Activated CD4-positive, alpha-beta T cell treated with anti-CD3 and anti-CD28 coated beads for 1 hour (primary cell): ENCODE data around the gene POP5.

Experiments
- DNase-seq: peaks from one replicate; pipeline ENCODE4 v3.0.0-alpha.2; 2020

The POP5 gene

GRCh38 chr12:120588948-120589930 is 8.0 kb upstream of the POP5 start:
- no peak for DNase-seq

- no peak for DNase-seq
These were observed 7.2 kb upstream of the POP5 start for GRCh38 chr12:120588371-120588770.

GRCh38 chr12:120586860-120587259 is 5.7 kb upstream of the POP5 start:
- DNase-seq: no peak

- no peak for DNase-seq
These were observed 5.0 kb upstream of the POP5 start for GRCh38 chr12:120586206-120586605.

GRCh38 chr12:120584343-120585149 is 3.3 kb upstream of the POP5 start:
- DNase-seq: peak; percentile 36

- DNase-seq: peak; percentile 75
These were observed 2.4 kb upstream of the POP5 start for GRCh38 chr12:120583478-120584030.

GRCh38 chr12:120581998-120582397 is 796 bp upstream of the POP5 start:
- DNase-seq: no peak

GRCh38 chr12:120579179-120579578 is 2.0 kb downstream of the POP5 start:
- no peak for DNase-seq

- no peak for DNase-seq
These were observed 7.1 kb downstream of the POP5 start for GRCh38 chr12:120574106-120574505.

GRCh38 chr12:120573560-120573959 is 7.6 kb downstream of the POP5 start:
- no peak for DNase-seq

- no peak for DNase-seq
These were observed 9.9 kb downstream of the POP5 start for GRCh38 chr12:120571299-120571698.

GRCh38 chr12:120563495-120563894 is 17.7 kb downstream of the POP5 start:
- no peak for DNase-seq

- DNase-seq: no peak
These were observed 18.3 kb downstream of the POP5 start for GRCh38 chr12:120562906-120563305.

GRCh38 chr12:120557589-120557988 is 23.6 kb downstream of the POP5 start:
- no peak for DNase-seq

- no peak for DNase-seq
These were observed 26.5 kb downstream of the POP5 start for GRCh38 chr12:120554678-120555077.

GRCh38 chr12:120546050-120546386 is 35.2 kb downstream of the POP5 start:
- DNase-seq: no peak

- DNase-seq: no peak
These were observed 36.5 kb downstream of the POP5 start for GRCh38 chr12:120544691-120545090.

GRCh38 chr12:120542166-120542565 is 39.0 kb downstream of the POP5 start:
- no peak for DNase-seq

- no peak for DNase-seq
These were observed 40.8 kb downstream of the POP5 start for GRCh38 chr12:120540445-120540844.

GRCh38 chr12:120539303-120539702 is 41.9 kb downstream of the POP5 start:
- DNase-seq: no peak

GRCh38 chr12:120538281-120539156 is 42.7 kb downstream of the POP5 start:
- DNase-seq: no peak

GRCh38 chr12:120537856-120538220 is 43.4 kb downstream of the POP5 start:
- no peak for DNase-seq
